ENCODE results near the gene HSPA2.
"Not testable (repeated sequence)": the region's sequence is repeated elsewhere in the genome, so short reads cannot be mapped to it uniquely, and the experiment has no call there.

HSPA2 gene

GRCh38 chr14:64562436-64562835, 21.9 kb downstream of the HSPA2 start:
- DNase-seq = no peak

GRCh38 chr14:64563696-64564095, 23.2 kb downstream of the HSPA2 start:
- DNase-seq = no peak

- no peak for DNase-seq
Observed at GRCh38 chr14:64566651-64567122, 26.1 kb downstream of the HSPA2 start.

GRCh38 chr14:64569138-64569631, 28.6 kb downstream of the HSPA2 start:
- DNase-seq = no peak

GRCh38 chr14:64569646-64570045, 29.1 kb downstream of the HSPA2 start:
- not testable (repeated sequence) for DNase-seq

GRCh38 chr14:64572386-64573104, 32.0 kb downstream of the HSPA2 start:
- no peak for DNase-seq

- DNase-seq = no peak
Observed at GRCh38 chr14:64573109-64573508, 32.6 kb downstream of the HSPA2 start.

GRCh38 chr14:64574371-64575107, 34.0 kb downstream of the HSPA2 start:
- no peak for DNase-seq

GRCh38 chr14:64577211-64577610, 36.7 kb downstream of the HSPA2 start:
- DNase-seq = no peak

- no peak for DNase-seq
Observed at GRCh38 chr14:64580467-64580866, 39.9 kb downstream of the HSPA2 start.

GRCh38 chr14:64581363-64581762, 40.8 kb downstream of the HSPA2 start:
- no peak for DNase-seq

GRCh38 chr14:64581817-64582216, 41.3 kb downstream of the HSPA2 start:
- no peak for DNase-seq

GRCh38 chr14:64584190-64584589, 43.6 kb downstream of the HSPA2 start:
- DNase-seq = no peak

GRCh38 chr14:64591809-64592208, 51.3 kb downstream of the HSPA2 start:
- no peak for DNase-seq

Data from NCI-H774 (cell line).